ENCODE results near the gene OSBP2. TPM values are rescaled to one million over a fixed set of nuclear protein-coding genes. Genes with fewer than 3 reads are reported as not detected.

OSBP2 gene
- total and polyA plus RNA-seq, 10 of the 15 experiments (the other 5 are each of a cell fraction or from before 2014, with no cell fraction given), result 0.11 to 7.7 (median 3.6) TPM

- TF ChIP-seq BCLAF1 (IDR thresholded peaks at IDR 0.05), result no peak
- no peak for TF ChIP-seq RAD21 (IDR thresholded peaks at IDR 0.05; ENCODE audit: insufficient read depth, low read depth, low read length)
- no peak for TF ChIP-seq BHLHE40 (IDR thresholded peaks at IDR 0.05; ENCODE audit: borderline replicate concordance in 1 of 2, low read depth in 2 of 2, low read length in 1 of 2)
- TF ChIP-seq POLR2A (IDR thresholded peaks at IDR 0.05; ENCODE audit: low read depth, low read length), result no peak
- no peak for TF ChIP-seq NFIC (IDR thresholded peaks at IDR 0.05; ENCODE audit: low read depth, low read length)
- no peak for TF ChIP-seq E4F1 (IDR thresholded peaks at IDR 0.05; ENCODE audit: borderline replicate concordance, partially characterized antibody)
- TF ChIP-seq HDAC2 (IDR thresholded peaks at IDR 0.05), result no peak
- no peak for TF ChIP-seq NKRF (conservative IDR thresholded peaks at IDR 0.05)
These were observed 135.4 kb downstream of the OSBP2 start (continued) for GRCh38 chr22:30829901-30830550.
